Ascending aorta (tissue), 2 donors: Measurements from ENCODE around the gene MSLN. TPM values are rescaled to one million over a fixed set of nuclear protein-coding genes. Genes with fewer than 3 reads are reported as not detected.

ENCODE experiments used
- DNase-seq, 2 donors: peaks; one replicate each; pipeline ENCODE4 v3.0.0-alpha.2; 2019; ENCODE audit warnings: low spot score in 2 of 2
- H3K27ac ChIP-seq, 2 donors: fragments of 200-600 bp; sonication (generic); one replicate each; pipeline ENCODE4 v1.5.1; 2016 to 2017; ENCODE audit warnings: mild to moderate bottlenecking in 1 of 2
- H3K27me3 ChIP-seq: fragments of 200-600 bp; sonication (generic); one replicate; pipeline ENCODE4 v1.5.1; 2017
- H3K36me3 ChIP-seq, 2 donors: fragments of 200-600 bp; sonication (generic); one replicate each; pipeline ENCODE4 v1.5.1; 2016
- H3K4me1 ChIP-seq, 2 donors: fragments of 200-600 bp; sonication (generic); one replicate each; pipeline ENCODE4 v1.5.1; 2016 to 2017; ENCODE audit warnings: mild to moderate bottlenecking in 1 of 2
- H3K4me3 ChIP-seq, 2 donors: fragments of 200-600 bp; sonication (generic); one replicate each; pipeline ENCODE4 v1.5.1; 2016 to 2017; ENCODE audit warnings: mild to moderate bottlenecking in 1 of 2
- H3K9me3 ChIP-seq, 2 donors: fragments of 200-600 bp; sonication (generic); one replicate each; pipeline ENCODE4 v1.5.1; 2016
- intact Hi-C: fragments of 100-400 bp; cut with DNase I; formaldehyde crosslinking; loops from one replicate; pipeline ENCODE4 v1.15.1; 2023
- total RNA-seq: library from RNA; depleted of rRNA; stranded (reverse); fragments of >200 nt; gene quantifications from one replicate; pipeline ENCODE4 v1.1.0, GENCODE V29; 2016
- TF ChIP-seq, protein P1 (sequence below), 3 experiments: fragments of 200-600 bp in 2 of 3; fragments of 450-650 bp in 1 of 3; sonication (generic) in 2 of 3; IDR thresholded peaks; one replicate each; pipeline ENCODE4 v1.5.1; 2016 to 2019; ENCODE audit warnings: antibody characterized with exemption in 3 of 3, mild to moderate bottlenecking in 1 of 3, moderate library complexity in 1 of 3

The MSLN gene
- total RNA-seq, 1 donor from 2014 or later, result 1.7 TPM

- TF ChIP-seq, protein P1, sequence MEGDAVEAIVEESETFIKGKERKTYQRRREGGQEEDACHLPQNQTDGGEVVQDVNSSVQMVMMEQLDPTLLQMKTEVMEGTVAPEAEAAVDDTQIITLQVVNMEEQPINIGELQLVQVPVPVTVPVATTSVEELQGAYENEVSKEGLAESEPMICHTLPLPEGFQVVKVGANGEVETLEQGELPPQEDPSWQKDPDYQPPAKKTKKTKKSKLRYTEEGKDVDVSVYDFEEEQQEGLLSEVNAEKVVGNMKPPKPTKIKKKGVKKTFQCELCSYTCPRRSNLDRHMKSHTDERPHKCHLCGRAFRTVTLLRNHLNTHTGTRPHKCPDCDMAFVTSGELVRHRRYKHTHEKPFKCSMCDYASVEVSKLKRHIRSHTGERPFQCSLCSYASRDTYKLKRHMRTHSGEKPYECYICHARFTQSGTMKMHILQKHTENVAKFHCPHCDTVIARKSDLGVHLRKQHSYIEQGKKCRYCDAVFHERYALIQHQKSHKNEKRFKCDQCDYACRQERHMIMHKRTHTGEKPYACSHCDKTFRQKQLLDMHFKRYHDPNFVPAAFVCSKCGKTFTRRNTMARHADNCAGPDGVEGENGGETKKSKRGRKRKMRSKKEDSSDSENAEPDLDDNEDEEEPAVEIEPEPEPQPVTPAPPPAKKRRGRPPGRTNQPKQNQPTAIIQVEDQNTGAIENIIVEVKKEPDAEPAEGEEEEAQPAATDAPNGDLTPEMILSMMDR (IDR thresholded peaks at IDR 0.05), result no peak
- Histone ChIP-seq H3K4me1 (no peaks in the 10 kb centered on the region), H3K9me3 (no peaks in the 10 kb centered on the region), H3K27me3 (no peaks in the 10 kb centered on the region), H3K4me3 (no peak overlapping the region), H3K27ac (no peak overlapping the region), H3K36me3 (no peaks in the 10 kb centered on the region)
- intact Hi-C loops, result no loop called here
- no peak for DNase-seq
Measured at GRCh38 chr16:778909-779527, 18.5 kb downstream of the MSLN start.

DNA sequence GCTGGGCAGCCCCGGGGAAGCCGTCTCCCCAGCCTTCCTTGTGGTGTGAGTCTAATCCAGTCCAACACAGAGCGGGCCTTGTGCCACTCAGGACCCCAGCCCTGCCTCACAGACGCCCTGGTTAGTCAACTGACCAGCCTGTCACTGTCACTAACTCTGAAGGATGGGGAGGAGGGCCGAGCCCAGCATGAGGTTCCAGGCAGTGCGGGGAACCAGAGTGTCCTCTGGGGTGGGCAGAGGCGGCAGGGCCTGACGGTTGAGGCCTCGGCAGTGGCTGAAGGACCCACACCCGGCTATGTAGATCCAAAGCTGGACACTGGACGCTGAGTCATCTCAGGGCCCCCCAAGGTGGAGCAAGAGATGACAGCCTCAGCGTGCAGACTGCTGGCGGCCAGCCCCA is 19.0 kb downstream of the MSLN start:
- TF ChIP-seq, protein P1 (IDR thresholded peaks at IDR 0.05), result no peak
- intact Hi-C loops, result no loop called here
- Histone ChIP-seq H3K27ac (no peak overlapping the region), H3K4me3 (no peak overlapping the region), H3K36me3 (no peaks in the 10 kb centered on the region), H3K27me3 (no peaks in the 10 kb centered on the region), H3K4me1 (no peaks in the 10 kb centered on the region), H3K9me3 (no peaks in the 10 kb centered on the region)
- no peak for DNase-seq

DNA sequence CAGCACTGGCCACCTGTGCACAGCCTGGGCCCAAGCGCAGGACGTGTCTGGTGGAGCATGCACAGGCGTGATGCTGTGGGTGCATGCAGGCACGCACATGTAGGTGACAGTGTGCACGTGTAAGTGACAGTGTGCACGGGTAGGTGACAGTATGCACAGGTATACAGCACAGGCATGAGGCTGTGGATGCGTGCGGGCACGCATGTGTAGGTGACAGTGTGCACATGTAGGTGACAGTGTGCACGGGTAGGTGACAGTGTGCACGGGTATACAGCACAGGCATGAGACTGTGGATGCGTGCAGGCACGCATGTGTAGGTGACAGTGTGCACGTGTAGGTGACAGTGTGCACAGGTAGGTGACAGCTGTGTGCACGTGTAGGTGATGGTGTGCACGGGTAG is 19.8 kb downstream of the MSLN start:
- DNase-seq, result no peak

DNA sequence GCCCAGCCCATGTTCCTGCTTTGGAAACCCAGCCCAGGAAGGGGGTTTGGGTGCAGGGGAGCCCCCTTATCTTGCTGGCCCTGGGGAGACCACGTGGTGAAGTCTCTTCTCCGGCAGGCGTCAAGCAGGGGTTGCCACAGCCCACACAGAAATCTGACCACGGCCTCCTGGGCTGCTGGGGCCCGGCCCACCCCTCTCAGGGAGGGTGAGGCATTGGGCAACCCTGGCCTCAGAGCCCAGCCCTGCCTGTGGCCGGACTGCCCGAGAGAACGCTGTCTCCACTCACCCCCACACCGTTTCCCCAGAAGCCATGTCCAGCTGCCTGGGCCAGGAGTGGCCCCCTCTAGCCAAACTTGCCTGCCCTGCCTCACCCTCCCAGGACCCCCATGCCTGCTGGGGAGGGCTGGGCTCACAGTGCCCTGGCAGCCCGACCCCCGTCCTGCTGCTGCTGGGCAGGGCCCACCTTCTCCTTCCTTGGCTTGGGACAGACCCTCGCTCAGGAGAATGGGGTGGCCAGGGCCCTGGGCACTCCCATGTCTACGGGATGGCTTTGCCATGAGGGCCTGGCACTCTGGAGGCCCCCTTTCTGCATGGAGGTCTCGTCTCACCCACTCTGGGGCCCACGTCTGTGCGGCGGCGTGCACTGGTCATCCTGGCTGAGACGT is 20.9 kb downstream of the MSLN start:
- TF ChIP-seq, protein P1 (IDR thresholded peaks at IDR 0.05), result no peak
- H3K27me3 ChIP-seq, result no peaks in the 10 kb centered on the region
- no peaks in the 10 kb centered on the region for H3K4me1 ChIP-seq
- intact Hi-C loops, result loop anchor here (10.0 kb wide), 1 partner anchor 273 kb away; no protein-coding TSS in a partner anchor
- no peaks in the 10 kb centered on the region for H3K9me3 ChIP-seq
- no peak overlapping the region for H3K4me3 ChIP-seq
- no peak for DNase-seq
- peaks cover 0 to 8% of the 10 kb centered on the region in 2 donors for H3K36me3 ChIP-seq
- no peak overlapping the region for H3K27ac ChIP-seq

More for the DNA sequence above, 19.8 kb downstream of the MSLN start:
- intact Hi-C loops, result loop anchor here (10.0 kb wide), 1 partner anchor 275 kb away; no protein-coding TSS in a partner anchor
- H3K9me3 ChIP-seq, result no peaks in the 10 kb centered on the region
- no peak overlapping the region for H3K4me3 ChIP-seq
- no peaks in the 10 kb centered on the region for H3K4me1 ChIP-seq
- TF ChIP-seq, protein P1 (IDR thresholded peaks at IDR 0.05), result no peak
- no peaks in the 10 kb centered on the region for H3K36me3 ChIP-seq
- no peaks in the 10 kb centered on the region for H3K27me3 ChIP-seq
- no peak overlapping the region for H3K27ac ChIP-seq

GRCh38 chr16:782258-782657 is 21.7 kb downstream of the MSLN start:
- TF ChIP-seq, protein P1 (IDR thresholded peaks at IDR 0.05), result no peak
- Histone ChIP-seq H3K4me1 (peaks cover 0 to 3% of the 10 kb centered on the region in 2 donors), H3K4me3 (no peak overlapping the region), H3K9me3 (no peaks in the 10 kb centered on the region), H3K27me3 (no peaks in the 10 kb centered on the region), H3K27ac (no peak overlapping the region), H3K36me3 (peaks cover 0 to 9% of the 10 kb centered on the region in 2 donors)
- DNase-seq, result no peak
- intact Hi-C loops, result loop anchor here (10.0 kb wide), 1 partner anchor 273 kb away; no protein-coding TSS in a partner anchor
